Fibroblast of lung (primary cell): ENCODE data around the gene IGFLR1. TPM values are rescaled to one million over a fixed set of nuclear protein-coding genes. Genes with fewer than 3 reads are reported as not detected.

Experiments used
- DNase-seq, 2 donors: peaks; one replicate each; pipeline versions ENCODE4 v3.0.0 to v3.0.0-alpha.2; 2010; ENCODE audit warnings: low read depth in 2 of 2
- H2AFZ ChIP-seq: 2 replicates; pipeline ENCODE4 v1.5.1; 2012; ENCODE audit warnings: low read length, control low read depth, inconsistent platforms
- H3K27ac ChIP-seq: 2 replicates; pipeline ENCODE4 v1.5.1; 2011; ENCODE audit warnings: low read length, control low read depth; ENCODE audit not compliant: insufficient read depth
- H3K27me3 ChIP-seq: 2 replicates; pipeline ENCODE4 v1.5.1; 2011; ENCODE audit warnings: mild to moderate bottlenecking, low read length; ENCODE audit not compliant: control insufficient read depth, insufficient read depth
- H3K36me3 ChIP-seq: 2 replicates; pipeline ENCODE4 v1.5.1; 2011; ENCODE audit warnings: low read length; ENCODE audit not compliant: control insufficient read depth, insufficient read depth
- H3K4me1 ChIP-seq: 2 replicates; pipeline ENCODE4 v1.5.1; 2011; ENCODE audit warnings: low read length; ENCODE audit not compliant: control insufficient read depth, insufficient read depth; ENCODE audit errors: extremely low read depth
- H3K4me2 ChIP-seq: 2 replicates; pipeline ENCODE4 v1.5.1; 2011; ENCODE audit warnings: low read length, control low read depth; ENCODE audit not compliant: insufficient read depth; ENCODE audit errors: extremely low read depth
- H3K4me3 ChIP-seq, 4 experiments: fragments of 200-600 bp in 1 of 4; sonication (generic) in 1 of 4; replicated peaks in 1 of 4; 2 replicates each; pipeline ENCODE4 v1.5.1; 2011 to 2016; ENCODE audit warnings: low read length in 4 of 4, low read depth in 3 of 4, mild to moderate bottlenecking in 3 of 4, control low read depth in 2 of 4, inconsistent platforms in 1 of 4, mixed read lengths in 1 of 4; ENCODE audit not compliant: insufficient read depth in 1 of 4; ENCODE audit errors: control extremely low read depth in 1 of 4
- H3K79me2 ChIP-seq: 2 replicates; pipeline ENCODE4 v1.5.1; 2012; ENCODE audit warnings: mild to moderate bottlenecking, low read length, inconsistent platforms; ENCODE audit not compliant: control insufficient read depth, insufficient read depth
- H3K9ac ChIP-seq: 2 replicates; pipeline ENCODE4 v1.5.1; 2011; ENCODE audit warnings: mild to moderate bottlenecking, low read length, control low read depth; ENCODE audit not compliant: insufficient read depth
- H3K9me3 ChIP-seq: 2 replicates; pipeline ENCODE4 v1.5.1; 2012; ENCODE audit warnings: low read depth, low read length; ENCODE audit not compliant: control insufficient read depth, insufficient read depth
- H4K20me1 ChIP-seq: 2 replicates; pipeline ENCODE4 v1.5.1; 2011; ENCODE audit warnings: low read length; ENCODE audit not compliant: control insufficient read depth, insufficient read depth; ENCODE audit errors: extremely low read depth
- EZH2 ChIP-seq: IDR thresholded peaks from 2 replicates; pipeline ENCODE4 v1.5.1; 2012; ENCODE audit warnings: low read length, control low read depth, mild to moderate bottlenecking; ENCODE audit errors: missing control alignments
- polyA plus RNA-seq, 2 donors: library from polyadenylated mRNA; depleted of rRNA in 1 of 2; stranded (reverse) in 1 of 2; unstranded in 1 of 2; fragments of >200 nt; gene quantifications; 2 replicates each; pipeline ENCODE4 v1.2.1, GENCODE V29; 2011 to 2012; ENCODE audit warnings: missing spikeins in 1 of 2
- total RNA-seq: library from RNA; depleted of rRNA; stranded (reverse); fragments of >200 nt; gene quantifications from 2 replicates; pipeline ENCODE4 v1.2.1, GENCODE V29; 2014
- TF ChIP-seq, protein P1 (sequence below), 2 donors: IDR thresholded peaks in 1 of 2; conservative IDR thresholded peaks in 1 of 2; 1 replicate in 1 of 2; 2 replicates in 1 of 2; pipeline ENCODE4 v1.5.1; 2011 to 2012; ENCODE audit warnings: low read length in 2 of 2, control low read depth in 1 of 2, inconsistent platforms in 1 of 2, low read depth in 1 of 2, mild to moderate bottlenecking in 1 of 2

The IGFLR1 gene
- total and polyA plus RNA-seq, 2 donors (not counting 1 experiment from before 2014, with no cell fraction given), result 0.17 to 0.75 TPM

DNA sequence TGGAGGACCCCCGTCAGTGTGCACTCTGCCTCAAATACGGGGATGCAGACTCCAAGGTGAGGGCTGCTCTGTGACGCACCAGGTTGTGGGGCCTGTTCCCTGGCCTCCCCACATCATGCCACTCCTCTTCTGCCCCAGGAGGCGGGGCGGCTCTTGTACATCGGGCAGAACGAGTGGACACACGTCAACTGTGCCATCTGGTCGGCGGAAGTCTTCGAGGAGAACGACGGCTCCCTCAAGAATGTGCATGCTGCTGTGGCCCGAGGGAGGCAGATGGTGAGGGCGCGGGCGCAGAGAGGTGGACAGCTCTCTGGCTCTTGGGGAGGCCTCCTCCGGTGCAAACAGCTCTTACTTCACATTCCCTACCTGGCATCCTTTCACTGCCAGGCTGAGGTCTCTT lies 13.2 kb downstream of the IGFLR1 start:
- no peaks in the 10 kb centered on the region for H3K9me3 ChIP-seq
- no peaks in the 10 kb centered on the region for H3K79me2 ChIP-seq
- peaks cover 59% of the 10 kb centered on the region for H3K36me3 ChIP-seq
- H3K27me3 ChIP-seq, result no peaks in the 10 kb centered on the region
- TF ChIP-seq, protein P1, sequence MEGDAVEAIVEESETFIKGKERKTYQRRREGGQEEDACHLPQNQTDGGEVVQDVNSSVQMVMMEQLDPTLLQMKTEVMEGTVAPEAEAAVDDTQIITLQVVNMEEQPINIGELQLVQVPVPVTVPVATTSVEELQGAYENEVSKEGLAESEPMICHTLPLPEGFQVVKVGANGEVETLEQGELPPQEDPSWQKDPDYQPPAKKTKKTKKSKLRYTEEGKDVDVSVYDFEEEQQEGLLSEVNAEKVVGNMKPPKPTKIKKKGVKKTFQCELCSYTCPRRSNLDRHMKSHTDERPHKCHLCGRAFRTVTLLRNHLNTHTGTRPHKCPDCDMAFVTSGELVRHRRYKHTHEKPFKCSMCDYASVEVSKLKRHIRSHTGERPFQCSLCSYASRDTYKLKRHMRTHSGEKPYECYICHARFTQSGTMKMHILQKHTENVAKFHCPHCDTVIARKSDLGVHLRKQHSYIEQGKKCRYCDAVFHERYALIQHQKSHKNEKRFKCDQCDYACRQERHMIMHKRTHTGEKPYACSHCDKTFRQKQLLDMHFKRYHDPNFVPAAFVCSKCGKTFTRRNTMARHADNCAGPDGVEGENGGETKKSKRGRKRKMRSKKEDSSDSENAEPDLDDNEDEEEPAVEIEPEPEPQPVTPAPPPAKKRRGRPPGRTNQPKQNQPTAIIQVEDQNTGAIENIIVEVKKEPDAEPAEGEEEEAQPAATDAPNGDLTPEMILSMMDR (conservative IDR thresholded peaks at IDR 0.05 in 1 of 2, IDR thresholded peaks at IDR 0.05 in 1 of 2; ENCODE audit: low read depth in 1 of 2, low read length in 2 of 2), result no peak
- TF ChIP-seq EZH2, result no peak
- H4K20me1 ChIP-seq, result no peaks in the 10 kb centered on the region
- H3K4me2 ChIP-seq, result no peak overlapping the region
- H3K4me3 ChIP-seq, result no peak overlapping the region
- H3K4me1 ChIP-seq, result no peaks in the 10 kb centered on the region
- H3K27ac ChIP-seq, result no peak overlapping the region
- no peak overlapping the region for H2AFZ ChIP-seq
- DNase-seq, result no peak
- no peak overlapping the region for H3K9ac ChIP-seq

DNA sequence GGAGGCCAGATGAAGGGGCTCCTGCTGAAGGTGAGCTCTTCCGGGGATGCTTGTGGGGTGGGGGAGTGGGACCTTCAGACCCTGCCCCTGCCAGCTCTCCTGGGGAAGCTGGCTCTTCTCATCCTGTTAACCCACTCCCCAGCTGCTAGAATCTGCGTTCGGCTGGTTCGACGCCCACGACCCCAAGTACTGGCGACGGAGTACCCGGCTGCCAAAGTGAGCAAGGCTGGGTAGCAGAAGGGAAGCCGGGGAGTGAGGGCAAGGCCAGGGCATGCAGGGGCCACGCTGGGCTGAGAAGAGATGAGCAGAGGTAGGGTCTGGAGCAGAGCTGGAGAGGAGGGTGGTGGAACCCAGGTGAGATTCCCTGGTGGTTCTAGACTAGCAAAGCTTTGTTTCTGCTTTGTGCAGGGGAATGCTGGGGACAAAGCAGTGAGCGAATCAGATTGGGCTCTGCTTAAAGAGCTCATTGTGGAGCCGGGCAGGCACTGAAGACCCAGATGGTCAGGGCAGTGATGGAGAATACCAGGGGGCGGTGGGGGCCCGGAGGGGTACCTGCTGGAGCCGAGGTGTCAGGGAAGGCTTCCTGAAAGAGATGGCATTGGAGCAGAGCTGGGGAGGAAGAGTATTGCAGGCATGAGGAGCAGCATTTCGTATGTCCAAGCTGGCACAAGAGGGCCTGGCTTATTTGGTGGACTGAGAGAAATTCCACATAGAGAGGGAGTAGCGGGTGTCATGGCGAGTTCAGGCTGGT lies 14.1 kb downstream of the IGFLR1 start:
- H3K9ac ChIP-seq, result no peak overlapping the region
- H3K79me2 ChIP-seq, result no peaks in the 10 kb centered on the region
- DNase-seq, result no peak
- TF ChIP-seq, protein P1 (conservative IDR thresholded peaks at IDR 0.05 in 1 of 2, IDR thresholded peaks at IDR 0.05 in 1 of 2; ENCODE audit: low read depth in 1 of 2, low read length in 2 of 2), result no peak
- TF ChIP-seq EZH2, result no peak
- H3K9me3 ChIP-seq, result no peaks in the 10 kb centered on the region
- no peak overlapping the region for H3K4me3 ChIP-seq
- H3K27me3 ChIP-seq, result no peaks in the 10 kb centered on the region
- no peaks in the 10 kb centered on the region for H3K4me1 ChIP-seq
- no peak overlapping the region for H2AFZ ChIP-seq
- no peaks in the 10 kb centered on the region for H4K20me1 ChIP-seq
- peaks cover 60% of the 10 kb centered on the region for H3K36me3 ChIP-seq
- no peak overlapping the region for H3K27ac ChIP-seq
- no peak overlapping the region for H3K4me2 ChIP-seq

DNA sequence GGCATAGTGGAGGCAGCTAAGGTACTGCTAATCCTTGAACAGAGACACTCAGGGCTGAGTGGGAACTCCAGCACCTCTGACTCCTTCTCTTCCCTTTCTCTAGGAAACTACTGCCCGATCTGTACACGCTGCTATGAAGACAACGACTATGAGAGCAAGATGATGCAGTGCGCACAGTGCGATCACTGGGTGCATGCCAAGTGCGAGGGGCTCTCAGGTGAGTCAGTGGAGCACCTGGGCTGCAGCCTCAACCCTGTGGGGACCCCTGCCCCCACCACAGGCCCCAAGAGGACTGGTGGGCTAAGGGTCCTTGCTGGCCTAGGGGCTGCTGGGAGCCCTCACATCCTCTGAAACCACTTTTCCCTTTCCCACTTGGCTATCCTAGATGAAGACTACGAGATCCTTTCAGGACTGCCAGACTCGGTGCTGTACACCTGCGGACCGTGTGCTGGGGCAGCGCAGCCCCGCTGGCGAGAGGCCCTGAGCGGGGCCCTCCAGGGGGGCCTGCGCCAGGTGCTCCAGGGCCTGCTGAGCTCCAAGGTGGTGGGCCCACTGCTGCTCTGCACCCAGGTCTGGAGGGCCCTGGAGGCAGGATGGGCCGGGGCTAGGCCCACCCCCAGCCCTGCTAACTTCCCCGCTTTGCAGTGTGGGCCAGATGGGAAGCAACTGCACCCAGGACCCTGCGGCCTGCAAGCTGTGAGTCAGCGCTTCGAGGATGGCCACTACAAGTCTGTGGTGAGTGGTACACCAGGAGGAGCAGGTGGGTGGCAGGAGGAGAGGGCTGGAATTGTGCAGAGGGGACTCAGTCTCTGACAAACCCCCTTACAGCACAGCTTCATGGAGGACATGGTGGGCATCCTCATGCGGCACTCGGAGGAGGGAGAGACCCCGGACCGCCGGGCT lies 14.9 kb downstream of the IGFLR1 start:
- no peak overlapping the region for H2AFZ ChIP-seq
- no peak overlapping the region for H3K9ac ChIP-seq
- no peak for DNase-seq
- no peak for TF ChIP-seq EZH2
- TF ChIP-seq, protein P1 (conservative IDR thresholded peaks at IDR 0.05 in 1 of 2, IDR thresholded peaks at IDR 0.05 in 1 of 2; ENCODE audit: low read depth in 1 of 2, low read length in 2 of 2), result no peak
- H3K4me2 ChIP-seq, result no peak overlapping the region
- H3K36me3 ChIP-seq, result peaks cover 63% of the 10 kb centered on the region
- H3K27me3 ChIP-seq, result no peaks in the 10 kb centered on the region
- H3K4me1 ChIP-seq, result no peaks in the 10 kb centered on the region
- H3K9me3 ChIP-seq, result no peaks in the 10 kb centered on the region
- no peak overlapping the region for H3K27ac ChIP-seq
- no peak overlapping the region for H3K4me3 ChIP-seq
- no peaks in the 10 kb centered on the region for H3K79me2 ChIP-seq
- H4K20me1 ChIP-seq, result no peaks in the 10 kb centered on the region
